WTC11 (cell line): Measurements from ENCODE around the gene ADGRF5. TPM values are rescaled to one million over a fixed set of nuclear protein-coding genes. Genes with fewer than 3 reads are reported as not detected.

Experiments
- ATAC-seq: fragments of 200-7000 bp; cut with Tn5 transposase; 2 replicates; pipeline ENCODE4 v1.10.0; 2021; ENCODE audit warnings: mild to moderate bottlenecking, moderate library complexity
- CTCF ChIA-PET: fragments of 300-600 bp; sonication (Branson Sonifier 250); formaldehyde crosslinking; loops from one replicate; lab custom pipeline; 2021; ENCODE audit warnings: antibody characterized with exemption; lab: Charles Lee
- POLR2A ChIA-PET: fragments of 350-600 bp; sonication (Branson Sonifier 250); formaldehyde crosslinking; loops from one replicate; lab custom pipeline; 2021; ENCODE audit warnings: antibody characterized with exemption; lab: Charles Lee
- DNase-seq: peaks from one replicate; pipeline ENCODE4 v3.0.0; 2021; ENCODE audit warnings: low spot score
- H3K27ac Mint-ChIP-seq: 2 replicates; pipeline ENCODE4 v1.8.0; 2021; ENCODE audit warnings: mixed read lengths
- H3K27me3 Mint-ChIP-seq: 2 replicates; pipeline ENCODE4 v1.8.0; 2021; ENCODE audit warnings: low read depth, mild to moderate bottlenecking, moderate library complexity, mixed read lengths
- H3K36me3 Mint-ChIP-seq: 2 replicates; pipeline ENCODE4 v1.8.0; 2021; ENCODE audit warnings: mixed read lengths
- H3K4me1 Mint-ChIP-seq: 2 replicates; pipeline ENCODE4 v1.8.0; 2022; ENCODE audit warnings: mixed read lengths
- H3K4me3 Mint-ChIP-seq: 2 replicates; pipeline ENCODE4 v1.8.0; 2021; ENCODE audit warnings: mild to moderate bottlenecking, moderate library complexity, mixed read lengths
- H3K9me3 Mint-ChIP-seq: 2 replicates; pipeline ENCODE4 v1.8.0; 2021; ENCODE audit warnings: mixed read lengths
- CREM ChIP-seq: sonication (generic); formaldehyde crosslinking; IDR thresholded peaks from 2 replicates; pipeline ENCODE4 v1.8.1; 2022; ENCODE audit warnings: mild to moderate bottlenecking, missing genetic modification reagents, moderate library complexity
- EMX1 ChIP-seq: fragments of 250-450 bp; sonication (Bioruptor Pico); IDR thresholded peaks from 2 replicates; pipeline ENCODE4 v1.8.0; 2021; ENCODE audit warnings: mild to moderate bottlenecking
- FOXJ3 ChIP-seq: sonication (generic); formaldehyde crosslinking; IDR thresholded peaks from 2 replicates; pipeline ENCODE4 v1.9.0; 2021; ENCODE audit warnings: missing genetic modification reagents, mild to moderate bottlenecking, borderline replicate concordance
- NR1H2 ChIP-seq: sonication (generic); formaldehyde crosslinking; IDR thresholded peaks from 2 replicates; pipeline ENCODE4 v1.9.0; 2021; ENCODE audit warnings: mild to moderate bottlenecking, moderate library complexity, missing genetic modification reagents
- RORB ChIP-seq: fragments of 250-450 bp; sonication (Bioruptor Pico); IDR thresholded peaks from 2 replicates; pipeline ENCODE4 v1.9.0; 2021; ENCODE audit warnings: mild to moderate bottlenecking
- SOX15 ChIP-seq: fragments of 250-450 bp; sonication (Bioruptor Pico); IDR thresholded peaks from 2 replicates; pipeline ENCODE4 v1.9.0; 2021; ENCODE audit warnings: mild to moderate bottlenecking
- TEAD4 ChIP-seq: sonication (generic); formaldehyde crosslinking; IDR thresholded peaks from 2 replicates; pipeline ENCODE4 v1.8.0; 2022; ENCODE audit warnings: mild to moderate bottlenecking, missing genetic modification reagents
- TP53 ChIP-seq: sonication (generic); formaldehyde crosslinking; IDR thresholded peaks from 2 replicates; pipeline ENCODE4 v1.8.1; 2023; ENCODE audit warnings: mild to moderate bottlenecking, missing genetic modification reagents
- USF1 ChIP-seq: sonication (generic); formaldehyde crosslinking; IDR thresholded peaks from 2 replicates; pipeline ENCODE4 v1.8.0; 2022; ENCODE audit warnings: mild to moderate bottlenecking, missing genetic modification reagents
- ZNF263 ChIP-seq: sonication (generic); formaldehyde crosslinking; IDR thresholded peaks from 2 replicates; pipeline ENCODE4 v1.8.1; 2022; ENCODE audit warnings: low read depth, mild to moderate bottlenecking, moderate library complexity, missing genetic modification reagents
- ZNF281 ChIP-seq: sonication (generic); formaldehyde crosslinking; IDR thresholded peaks from 2 replicates; pipeline ENCODE4 v1.8.0; 2023; ENCODE audit warnings: mild to moderate bottlenecking, missing genetic modification reagents
- ZNF512 ChIP-seq: sonication (generic); formaldehyde crosslinking; IDR thresholded peaks from 2 replicates; pipeline ENCODE4 v1.8.1; 2022; ENCODE audit warnings: missing genetic modification reagents, borderline replicate concordance
- total RNA-seq: library from RNA; stranded (reverse); gene quantifications from 3 replicates; pipeline ENCODE4 v1.2.3, GENCODE V29; 2021
- TF ChIP-seq, protein P1 (sequence below): fragments of 250-450 bp; sonication (Bioruptor Pico); IDR thresholded peaks from 2 replicates; pipeline ENCODE4 v1.9.0; 2021; ENCODE audit warnings: mild to moderate bottlenecking, borderline replicate concordance
- TF ChIP-seq, protein P2 (sequence below): sonication (generic); formaldehyde crosslinking; IDR thresholded peaks from 2 replicates; pipeline ENCODE4 v1.8.1; 2022; ENCODE audit warnings: low read depth, mild to moderate bottlenecking, moderate library complexity, missing genetic modification reagents, borderline replicate concordance
- TF ChIP-seq, protein P3 (sequence below): sonication (generic); formaldehyde crosslinking; IDR thresholded peaks from 2 replicates; pipeline ENCODE4 v1.8.1; 2023; ENCODE audit warnings: mild to moderate bottlenecking, missing genetic modification reagents, borderline replicate concordance

ADGRF5 gene
- total RNA-seq, 1 experiment from 2014 or later = 0.24 TPM

DNA sequence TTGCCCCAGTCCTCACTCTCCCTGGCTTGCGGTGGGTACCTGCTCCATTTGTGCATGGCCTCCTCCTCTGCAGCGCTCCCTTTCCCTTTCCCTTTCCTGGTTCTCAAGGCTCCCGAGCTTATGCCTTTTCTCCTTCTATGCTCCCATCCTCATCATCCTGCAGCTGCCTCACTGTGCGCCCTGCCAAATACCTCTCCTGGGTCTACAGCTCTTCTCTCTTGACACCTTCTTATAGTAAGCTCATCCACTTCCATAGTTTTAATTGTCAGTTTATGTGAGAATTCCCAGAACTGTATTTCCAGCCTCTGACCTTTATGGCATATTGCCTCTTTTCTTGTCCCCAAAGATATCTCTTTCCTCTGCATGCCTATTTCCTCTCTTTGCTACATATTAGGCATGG is 5.9 kb downstream of the ADGRF5 start (continued):
- TF ChIP-seq USF1 (no peak), CREM (CRISPR knock-in tag) (no peak), RORB (CRISPR knock-in tag) (no peak)
- TF ChIP-seq, all 79 proteins: peak for 0

DNA sequence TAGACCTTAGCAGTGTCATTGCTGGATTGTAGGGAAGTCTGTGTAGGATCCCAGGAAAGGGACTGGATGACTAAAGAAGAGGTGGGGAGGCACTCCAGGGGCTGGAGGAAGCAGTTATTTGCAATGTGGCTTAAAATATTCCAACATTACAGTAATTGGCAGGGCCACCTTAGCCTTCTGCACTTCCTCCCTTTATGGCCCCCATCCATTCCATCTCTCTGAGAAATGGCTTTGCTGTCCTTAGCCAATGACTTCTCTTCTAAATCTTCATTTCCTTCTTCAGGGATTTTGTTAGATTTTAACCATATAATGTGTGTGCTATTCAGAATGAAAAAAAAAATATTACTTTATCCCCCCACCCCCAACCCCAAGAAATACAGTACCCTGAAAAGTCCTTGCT is 6.4 kb downstream of the ADGRF5 start:
- POLR2A ChIA-PET = no interaction called here
- CTCF ChIA-PET = no interaction called here
- H3K27ac Mint-ChIP-seq = no peak overlapping the region
- DNase-seq (no peak), ATAC-seq (no peak)
- H3K4me3 Mint-ChIP-seq = no peak overlapping the region
- H3K9me3 Mint-ChIP-seq = no peaks in the 10 kb centered on the region
- TF ChIP-seq TP53 (CRISPR knock-in tag) = no peak
- no peak for TF ChIP-seq USF1
- TF ChIP-seq, protein P1, sequence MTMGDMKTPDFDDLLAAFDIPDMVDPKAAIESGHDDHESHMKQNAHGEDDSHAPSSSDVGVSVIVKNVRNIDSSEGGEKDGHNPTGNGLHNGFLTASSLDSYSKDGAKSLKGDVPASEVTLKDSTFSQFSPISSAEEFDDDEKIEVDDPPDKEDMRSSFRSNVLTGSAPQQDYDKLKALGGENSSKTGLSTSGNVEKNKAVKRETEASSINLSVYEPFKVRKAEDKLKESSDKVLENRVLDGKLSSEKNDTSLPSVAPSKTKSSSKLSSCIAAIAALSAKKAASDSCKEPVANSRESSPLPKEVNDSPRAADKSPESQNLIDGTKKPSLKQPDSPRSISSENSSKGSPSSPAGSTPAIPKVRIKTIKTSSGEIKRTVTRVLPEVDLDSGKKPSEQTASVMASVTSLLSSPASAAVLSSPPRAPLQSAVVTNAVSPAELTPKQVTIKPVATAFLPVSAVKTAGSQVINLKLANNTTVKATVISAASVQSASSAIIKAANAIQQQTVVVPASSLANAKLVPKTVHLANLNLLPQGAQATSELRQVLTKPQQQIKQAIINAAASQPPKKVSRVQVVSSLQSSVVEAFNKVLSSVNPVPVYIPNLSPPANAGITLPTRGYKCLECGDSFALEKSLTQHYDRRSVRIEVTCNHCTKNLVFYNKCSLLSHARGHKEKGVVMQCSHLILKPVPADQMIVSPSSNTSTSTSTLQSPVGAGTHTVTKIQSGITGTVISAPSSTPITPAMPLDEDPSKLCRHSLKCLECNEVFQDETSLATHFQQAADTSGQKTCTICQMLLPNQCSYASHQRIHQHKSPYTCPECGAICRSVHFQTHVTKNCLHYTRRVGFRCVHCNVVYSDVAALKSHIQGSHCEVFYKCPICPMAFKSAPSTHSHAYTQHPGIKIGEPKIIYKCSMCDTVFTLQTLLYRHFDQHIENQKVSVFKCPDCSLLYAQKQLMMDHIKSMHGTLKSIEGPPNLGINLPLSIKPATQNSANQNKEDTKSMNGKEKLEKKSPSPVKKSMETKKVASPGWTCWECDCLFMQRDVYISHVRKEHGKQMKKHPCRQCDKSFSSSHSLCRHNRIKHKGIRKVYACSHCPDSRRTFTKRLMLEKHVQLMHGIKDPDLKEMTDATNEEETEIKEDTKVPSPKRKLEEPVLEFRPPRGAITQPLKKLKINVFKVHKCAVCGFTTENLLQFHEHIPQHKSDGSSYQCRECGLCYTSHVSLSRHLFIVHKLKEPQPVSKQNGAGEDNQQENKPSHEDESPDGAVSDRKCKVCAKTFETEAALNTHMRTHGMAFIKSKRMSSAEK (CRISPR knock-in tag) = no peak
- no peak for TF ChIP-seq ZNF512 (CRISPR knock-in tag)
- TF ChIP-seq, all 79 proteins: peak for 0
- Mint-ChIP-seq H3K4me1 (no peaks in the 10 kb centered on the region), H3K27me3 (no peaks in the 10 kb centered on the region), H3K36me3 (no peaks in the 10 kb centered on the region)

DNA sequence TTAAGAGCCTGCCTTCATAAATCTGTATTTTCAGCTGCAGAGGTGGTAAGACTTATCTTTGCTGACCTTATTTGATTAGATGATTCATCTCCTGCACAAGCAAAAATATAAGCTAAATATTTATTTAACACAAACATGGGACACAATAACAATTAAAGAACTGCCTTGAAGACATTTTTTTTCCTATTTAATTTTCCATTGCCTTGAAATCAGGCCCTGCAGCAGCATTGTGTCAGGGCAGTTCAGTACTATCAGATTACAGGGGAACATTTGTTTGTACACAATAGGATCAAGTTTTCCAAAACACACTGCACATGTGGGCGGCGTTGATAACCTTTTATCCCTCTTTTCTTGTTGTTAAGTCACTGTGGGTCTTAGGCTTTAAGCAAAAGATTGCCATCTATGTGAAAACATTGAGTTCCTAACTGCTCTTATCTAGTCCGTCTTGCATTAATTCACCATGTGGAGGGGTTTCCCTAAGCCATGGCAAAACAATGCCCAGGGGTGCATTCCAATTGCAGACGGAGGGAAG is 7.4 kb downstream of the ADGRF5 start:
- no peak for ATAC-seq
- POLR2A ChIA-PET = no interaction called here
- H3K4me3 Mint-ChIP-seq = no peak overlapping the region
- H3K27me3 Mint-ChIP-seq = no peaks in the 10 kb centered on the region
- CTCF ChIA-PET = no interaction called here
- H3K4me1 Mint-ChIP-seq = peaks cover under 1% of the 10 kb centered on the region; the same call in 1 of the 2 replicates
- H3K9me3 Mint-ChIP-seq = no peaks in the 10 kb centered on the region
- no peaks in the 10 kb centered on the region for H3K36me3 Mint-ChIP-seq
- DNase-seq = no peak
- H3K27ac Mint-ChIP-seq = no peak overlapping the region
- TF ChIP-seq TEAD4 (CRISPR knock-in tag) (no peak), ZNF263 (CRISPR knock-in tag) (no peak), FOXJ3 (CRISPR knock-in tag) (no peak), ZNF281 (CRISPR knock-in tag) (no peak), EMX1 (no peak), NR1H2 (CRISPR knock-in tag) (no peak), SOX15 (no peak), TP53 (CRISPR knock-in tag) (no peak), USF1 (no peak)
- TF ChIP-seq, protein P2, sequence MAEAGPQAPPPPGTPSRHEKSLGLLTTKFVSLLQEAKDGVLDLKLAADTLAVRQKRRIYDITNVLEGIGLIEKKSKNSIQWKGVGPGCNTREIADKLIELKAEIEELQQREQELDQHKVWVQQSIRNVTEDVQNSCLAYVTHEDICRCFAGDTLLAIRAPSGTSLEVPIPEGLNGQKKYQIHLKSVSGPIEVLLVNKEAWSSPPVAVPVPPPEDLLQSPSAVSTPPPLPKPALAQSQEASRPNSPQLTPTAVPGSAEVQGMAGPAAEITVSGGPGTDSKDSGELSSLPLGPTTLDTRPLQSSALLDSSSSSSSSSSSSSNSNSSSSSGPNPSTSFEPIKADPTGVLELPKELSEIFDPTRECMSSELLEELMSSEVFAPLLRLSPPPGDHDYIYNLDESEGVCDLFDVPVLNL (CRISPR knock-in tag) = no peak
- TF ChIP-seq, protein P3, sequence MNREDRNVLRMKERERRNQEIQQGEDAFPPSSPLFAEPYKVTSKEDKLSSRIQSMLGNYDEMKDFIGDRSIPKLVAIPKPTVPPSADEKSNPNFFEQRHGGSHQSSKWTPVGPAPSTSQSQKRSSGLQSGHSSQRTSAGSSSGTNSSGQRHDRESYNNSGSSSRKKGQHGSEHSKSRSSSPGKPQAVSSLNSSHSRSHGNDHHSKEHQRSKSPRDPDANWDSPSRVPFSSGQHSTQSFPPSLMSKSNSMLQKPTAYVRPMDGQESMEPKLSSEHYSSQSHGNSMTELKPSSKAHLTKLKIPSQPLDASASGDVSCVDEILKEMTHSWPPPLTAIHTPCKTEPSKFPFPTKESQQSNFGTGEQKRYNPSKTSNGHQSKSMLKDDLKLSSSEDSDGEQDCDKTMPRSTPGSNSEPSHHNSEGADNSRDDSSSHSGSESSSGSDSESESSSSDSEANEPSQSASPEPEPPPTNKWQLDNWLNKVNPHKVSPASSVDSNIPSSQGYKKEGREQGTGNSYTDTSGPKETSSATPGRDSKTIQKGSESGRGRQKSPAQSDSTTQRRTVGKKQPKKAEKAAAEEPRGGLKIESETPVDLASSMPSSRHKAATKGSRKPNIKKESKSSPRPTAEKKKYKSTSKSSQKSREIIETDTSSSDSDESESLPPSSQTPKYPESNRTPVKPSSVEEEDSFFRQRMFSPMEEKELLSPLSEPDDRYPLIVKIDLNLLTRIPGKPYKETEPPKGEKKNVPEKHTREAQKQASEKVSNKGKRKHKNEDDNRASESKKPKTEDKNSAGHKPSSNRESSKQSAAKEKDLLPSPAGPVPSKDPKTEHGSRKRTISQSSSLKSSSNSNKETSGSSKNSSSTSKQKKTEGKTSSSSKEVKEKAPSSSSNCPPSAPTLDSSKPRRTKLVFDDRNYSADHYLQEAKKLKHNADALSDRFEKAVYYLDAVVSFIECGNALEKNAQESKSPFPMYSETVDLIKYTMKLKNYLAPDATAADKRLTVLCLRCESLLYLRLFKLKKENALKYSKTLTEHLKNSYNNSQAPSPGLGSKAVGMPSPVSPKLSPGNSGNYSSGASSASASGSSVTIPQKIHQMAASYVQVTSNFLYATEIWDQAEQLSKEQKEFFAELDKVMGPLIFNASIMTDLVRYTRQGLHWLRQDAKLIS (CRISPR knock-in tag) = no peak
